CD4-positive, alpha-beta T cell treated with Interleukin-10 for 1 hour (primary cell): ENCODE measurements around the gene TTLL10.
A peak's percentile ranks its signal among the peaks of the same experiment; 100 is the strongest.

Experiments
- DNase-seq: peaks from one replicate; pipeline ENCODE4 v3.0.0-alpha.2; 2020

TTLL10 gene

GRCh38 chr1:1173793-1174415, at the start of gene TTLL10:
Gene TTLL10, plus strand, starts transcription at chr1:1173880. Its CDS starts 5,336 bp downstream, at chr1:1179216.
- DNase-seq, result peak; percentile 77

DNA sequence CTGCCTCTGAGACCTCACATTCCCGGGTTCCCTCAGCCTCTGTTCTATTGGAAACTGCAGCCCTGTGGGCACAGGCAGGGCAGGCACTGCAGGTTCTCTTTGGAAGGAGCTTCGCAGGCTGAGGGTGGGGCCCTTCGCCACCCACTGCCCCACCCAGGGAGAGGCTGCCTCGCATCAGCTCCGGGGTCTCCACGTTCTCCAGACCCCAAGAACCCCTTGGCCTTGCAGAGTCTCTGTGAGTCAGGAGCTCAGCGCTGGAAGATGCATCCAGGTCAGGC, 49.2 kb upstream of the TTLL10 start:
- DNase-seq, result no peak

DNA sequence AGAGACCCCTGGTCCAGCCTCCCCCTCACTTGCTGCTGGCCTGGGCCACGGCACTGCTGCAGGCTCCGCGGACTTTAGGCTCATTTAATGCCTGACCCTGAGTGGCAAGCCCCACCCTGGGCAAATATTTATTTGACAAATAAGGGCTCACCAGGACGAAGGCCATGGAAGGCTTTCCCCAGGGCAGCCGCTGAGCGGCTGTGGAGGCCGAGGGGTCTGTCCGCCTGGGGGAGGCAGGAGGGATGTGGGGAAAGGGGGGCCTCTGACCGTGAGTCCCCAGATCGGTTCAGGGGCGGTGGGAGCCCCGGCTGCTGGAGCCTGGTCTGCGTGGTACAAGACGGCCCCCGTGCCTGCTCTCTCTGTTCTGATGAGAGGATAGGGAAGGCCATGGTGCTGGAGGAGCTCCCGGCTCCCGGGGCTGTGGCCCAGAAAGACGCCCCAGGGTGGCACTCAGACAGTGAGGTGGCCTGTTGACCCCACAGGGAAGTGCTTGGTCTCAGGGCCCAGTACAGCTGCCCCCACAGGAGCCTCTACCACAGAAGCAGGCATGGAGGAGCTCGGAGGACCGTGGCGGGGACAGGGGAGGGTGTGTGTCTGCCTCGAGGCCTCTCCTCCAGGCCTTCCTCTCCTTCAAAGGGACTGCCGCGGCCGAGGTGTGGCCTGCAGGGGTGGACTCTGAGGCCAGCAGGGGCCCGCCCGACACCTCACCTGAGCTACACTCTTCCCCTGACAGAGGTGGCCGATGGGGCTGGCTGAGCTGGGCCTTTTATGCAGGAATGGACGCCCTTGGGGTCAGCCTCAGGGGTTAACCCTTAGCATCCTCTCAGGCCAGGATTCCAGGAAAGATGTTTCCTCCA, 48.7 kb upstream of the TTLL10 start:
- DNase-seq, result no peak

DNA sequence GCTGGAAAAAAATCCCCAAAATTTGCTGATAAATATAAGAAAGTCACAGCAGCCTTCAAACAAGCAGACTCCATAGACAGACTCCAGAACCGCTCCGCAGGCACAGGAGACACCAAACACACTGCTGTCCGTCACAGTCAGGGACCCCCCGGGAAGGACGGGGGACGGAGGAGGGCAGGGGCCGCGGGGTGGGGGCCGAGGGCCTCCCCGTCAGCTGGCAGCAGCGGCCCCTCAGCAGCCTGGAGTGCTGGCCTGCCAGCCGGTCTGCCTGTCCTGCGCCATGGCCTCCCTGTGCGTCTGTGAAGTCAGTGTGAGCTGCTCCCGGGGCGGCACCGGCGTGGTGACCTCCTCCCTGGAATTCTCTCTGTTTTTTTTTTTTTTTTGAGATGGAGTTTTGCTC, 47.7 kb upstream of the TTLL10 start:
- no peak for DNase-seq

DNA sequence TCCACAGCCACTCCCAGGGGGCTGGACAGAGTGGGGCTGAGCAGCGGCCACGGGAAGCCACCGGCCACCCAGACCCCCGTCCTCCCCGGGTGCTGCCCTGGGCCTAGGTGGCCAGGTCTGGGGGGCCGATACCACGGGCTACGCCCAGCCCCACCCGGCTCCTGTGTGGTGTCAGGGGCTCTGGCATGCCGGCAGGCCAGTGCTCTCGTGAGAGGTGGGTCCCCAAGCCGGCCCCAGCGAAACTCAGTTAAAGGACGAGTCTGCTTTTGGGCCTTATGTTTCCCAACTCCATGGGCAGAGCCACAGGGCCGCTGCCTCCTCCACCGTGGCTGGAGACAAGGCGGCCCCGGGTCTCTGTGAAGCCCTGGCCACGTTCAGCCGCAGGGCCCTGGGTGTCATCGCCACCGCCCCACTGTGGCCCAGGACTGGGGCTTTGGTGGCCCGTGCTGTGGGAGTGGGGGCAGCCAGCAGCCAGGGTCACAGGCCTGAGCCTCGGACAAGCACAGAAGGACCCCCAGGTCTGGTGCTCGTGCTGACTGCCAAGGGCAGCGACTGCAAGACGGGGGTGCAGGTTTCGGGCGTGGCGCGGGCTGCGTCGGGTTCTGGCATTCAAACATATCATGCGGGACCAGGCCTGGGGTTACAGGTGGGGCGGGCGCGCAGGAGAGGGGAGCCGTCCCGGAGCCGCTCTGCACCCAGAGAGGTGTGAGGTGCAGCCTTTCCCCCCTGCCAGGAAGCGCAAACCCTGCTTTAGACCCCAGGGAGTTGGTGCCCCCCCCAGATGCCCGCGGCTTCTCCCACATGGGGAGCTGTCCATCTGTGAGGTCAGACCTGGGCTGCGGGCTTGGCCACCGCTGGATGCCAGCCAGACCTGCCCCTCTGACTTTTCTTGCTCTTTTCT, 45.9 kb upstream of the TTLL10 start:
- DNase-seq, result no peak

- DNase-seq, result no peak
These were observed 45.1 kb upstream of the TTLL10 start for GRCh38 chr1:1128454-1129139.

DNA sequence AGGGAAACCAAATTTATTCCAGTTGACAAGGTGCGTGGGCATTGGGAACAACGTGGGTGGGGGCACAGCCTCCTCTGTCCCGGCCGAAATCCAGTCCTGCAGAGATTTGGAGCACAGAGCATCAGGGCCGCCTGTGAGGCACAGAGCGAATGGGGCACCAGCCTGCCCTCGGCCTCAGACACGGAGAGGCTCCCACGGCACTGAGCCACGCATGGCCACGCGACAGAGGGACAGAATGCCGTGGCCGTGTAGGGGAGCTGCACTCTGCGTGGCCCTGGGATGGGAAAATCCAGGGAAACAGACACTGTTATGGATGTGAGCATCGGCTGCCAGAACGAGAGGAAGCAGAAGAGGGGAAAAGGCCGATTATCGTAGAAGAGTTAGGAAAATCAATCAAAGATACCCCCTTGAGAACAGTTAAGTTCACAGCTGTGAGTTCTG, 44.3 kb upstream of the TTLL10 start:
- DNase-seq, result no peak

DNA sequence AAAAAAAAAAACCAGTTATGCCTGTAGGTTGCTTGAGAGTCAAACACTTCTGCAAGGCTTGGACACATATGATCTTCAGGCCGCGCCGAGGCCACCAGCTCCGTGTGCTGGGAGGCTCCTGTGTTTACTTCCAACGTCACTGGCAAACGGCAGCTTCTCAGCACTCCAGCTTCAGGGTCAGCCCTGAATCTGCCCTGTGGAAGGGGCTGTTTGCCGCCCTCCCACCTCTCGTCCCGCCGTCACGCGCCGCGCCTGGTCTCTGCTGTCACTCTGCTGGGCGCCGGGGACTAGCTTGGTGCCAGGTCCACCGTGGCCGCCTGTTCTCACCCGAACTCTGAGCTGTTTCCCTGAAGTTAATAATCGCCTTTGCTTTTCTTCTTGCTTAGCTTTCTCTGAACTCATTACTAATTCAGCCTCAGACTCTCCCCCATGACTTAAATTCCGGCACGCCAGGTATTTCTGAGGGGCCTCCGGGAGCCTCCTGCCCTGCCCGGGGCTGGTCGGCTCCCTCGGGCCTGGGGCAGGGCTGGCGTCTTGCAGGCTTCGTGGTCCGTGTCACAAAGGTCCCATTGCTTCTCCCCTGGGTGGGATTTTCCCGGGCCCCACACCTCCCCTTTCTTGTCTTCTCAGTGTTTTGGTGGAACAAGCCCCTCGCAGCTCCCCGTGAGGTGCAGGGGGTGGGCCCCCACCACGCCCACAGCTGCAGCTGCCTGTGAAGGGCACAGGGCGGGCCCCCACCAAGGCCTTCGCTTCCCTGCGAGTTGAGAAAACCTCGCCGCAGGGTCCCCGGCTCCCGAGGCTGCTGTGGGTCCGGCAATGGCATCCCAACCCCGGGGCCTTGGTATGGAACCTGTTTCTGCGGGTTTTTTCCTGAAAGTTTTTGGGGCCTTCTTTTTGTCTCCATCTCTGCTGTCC, 43.2 kb upstream of the TTLL10 start:
- DNase-seq, result no peak

- no peak for DNase-seq
These were observed 41.4 kb upstream of the TTLL10 start for GRCh38 chr1:1132042-1132950.

GRCh38 chr1:1132956-1133750, 40.5 kb upstream of the TTLL10 start:
- DNase-seq, result no peak

DNA sequence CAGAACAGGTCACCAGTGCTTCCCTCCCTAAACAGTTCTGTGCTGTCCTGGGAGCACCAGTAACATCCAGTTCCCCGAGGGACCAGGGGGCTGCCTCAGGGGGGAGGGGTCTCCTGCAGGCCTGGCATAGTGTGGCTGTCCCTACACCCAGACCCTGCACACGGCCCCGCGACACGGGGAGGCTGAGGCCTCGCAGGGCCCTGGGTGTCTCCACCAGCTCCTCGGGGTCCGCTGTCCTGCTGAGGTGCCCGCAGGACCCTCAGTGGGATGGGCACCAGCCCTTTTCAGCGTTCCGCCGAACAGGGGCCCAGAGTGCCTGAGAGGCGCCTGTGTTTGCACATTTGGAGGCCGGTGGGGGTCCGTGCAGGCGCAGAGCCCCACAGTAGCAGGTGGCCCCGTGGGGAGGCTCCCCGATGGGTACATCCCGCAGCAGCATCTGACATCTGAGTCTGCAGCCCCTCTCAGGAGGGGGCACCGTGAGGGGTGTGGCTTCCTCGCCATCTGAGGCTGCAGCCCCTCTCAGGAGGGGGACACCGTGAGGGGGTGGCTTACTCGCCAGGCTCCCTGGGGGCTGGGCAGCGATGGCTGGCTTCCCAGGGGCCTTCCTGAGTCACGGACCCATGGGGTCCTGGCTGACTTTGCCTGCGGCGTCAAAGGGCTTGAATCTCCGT, 39.2 kb upstream of the TTLL10 start:
- no peak for DNase-seq

DNA sequence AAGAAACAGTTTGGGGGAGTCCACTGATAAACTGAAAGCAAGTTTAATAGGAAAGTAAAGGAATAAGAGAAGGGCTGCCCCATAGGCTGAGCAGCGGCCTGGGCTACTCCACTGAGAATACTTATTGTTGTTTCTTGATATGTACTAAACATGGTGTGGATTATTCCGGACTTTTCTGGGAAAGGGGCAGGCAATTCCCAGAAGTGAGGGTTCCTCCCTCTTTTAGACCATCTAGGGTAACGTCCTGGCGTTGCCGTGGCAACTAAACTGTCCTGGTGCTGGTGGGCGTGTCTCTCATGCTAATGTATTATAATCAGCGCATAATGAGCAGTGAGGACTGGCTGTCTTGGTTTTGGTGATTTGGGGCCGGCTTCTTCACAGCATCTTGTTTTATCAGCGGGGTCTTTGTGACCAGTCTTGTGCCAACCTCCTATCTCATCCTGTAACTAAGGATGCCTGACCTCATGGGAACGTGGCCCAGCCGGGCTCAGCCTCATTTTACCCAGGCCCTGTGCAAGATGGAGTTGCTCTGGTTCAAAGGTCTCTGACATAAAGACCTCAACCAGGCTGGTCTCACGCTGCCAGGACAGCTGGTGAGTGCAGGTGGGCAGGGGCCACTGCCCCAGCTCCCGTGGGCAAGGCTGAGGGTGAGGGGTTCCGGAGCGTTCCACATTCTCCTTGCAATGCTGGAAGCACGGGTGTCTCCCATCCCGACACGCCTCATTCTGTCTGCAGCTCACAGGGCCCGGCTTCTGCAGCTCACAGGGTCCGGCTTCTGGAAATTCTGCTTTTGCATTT, 38.1 kb upstream of the TTLL10 start:
- no peak for DNase-seq

GRCh38 chr1:1136547-1137230, 37.0 kb upstream of the TTLL10 start:
- peak; percentile 44 for DNase-seq

- DNase-seq, result peak; percentile 85
These were observed 36.2 kb upstream of the TTLL10 start for GRCh38 chr1:1137256-1138045.

DNA sequence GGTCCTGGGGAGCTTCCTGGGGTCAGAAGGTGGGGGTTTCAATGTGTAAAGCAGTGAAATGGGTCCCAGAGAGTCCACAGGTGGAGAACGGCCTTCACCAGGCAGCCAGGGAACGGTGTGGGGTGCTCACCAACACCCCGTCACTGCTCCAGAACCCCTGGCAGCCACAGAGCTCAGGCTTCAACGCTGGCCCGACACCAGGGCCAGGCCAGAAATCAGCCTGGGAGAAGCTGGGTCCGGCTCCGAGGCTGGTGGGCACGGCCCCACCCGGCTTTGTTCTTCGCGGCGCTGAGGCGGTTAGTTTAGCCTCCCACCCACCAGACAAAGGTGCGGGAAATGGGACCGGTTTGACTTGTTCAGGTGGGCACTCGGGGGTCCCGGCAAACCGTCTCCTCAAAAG, 33.0 kb upstream of the TTLL10 start:
- no peak for DNase-seq

GRCh38 chr1:1141244-1141910, 32.3 kb upstream of the TTLL10 start:
- no peak for DNase-seq

- DNase-seq, result no peak
These were observed 31.8 kb upstream of the TTLL10 start for GRCh38 chr1:1141911-1142250.
